Epithelial cell of proximal tubule (primary cell): Measurements from ENCODE around the gene KRT79. TPM values are rescaled to one million over a fixed set of nuclear protein-coding genes. Genes with fewer than 3 reads are reported as not detected.

Experiments
- DNase-seq: peaks from one replicate; pipeline ENCODE4 v3.0.0-alpha.2; 2011; ENCODE audit warnings: low read depth
- H3K4me3 ChIP-seq: 2 replicates; pipeline ENCODE4 v1.5.1; 2011; ENCODE audit warnings: low read depth, mild to moderate bottlenecking, low read length
- total RNA-seq: library from RNA; depleted of rRNA; stranded (reverse); fragments of >200 nt; gene quantifications from 2 replicates; pipeline ENCODE4 v1.2.3, GENCODE V29; 2015
- TF ChIP-seq, protein P1 (sequence below): conservative IDR thresholded peaks from 2 replicates; pipeline ENCODE4 v1.5.1; 2012; ENCODE audit warnings: low read depth, mild to moderate bottlenecking, low read length

Gene KRT79
- total RNA-seq, 1 donor from 2014 or later = not detected

DNA sequence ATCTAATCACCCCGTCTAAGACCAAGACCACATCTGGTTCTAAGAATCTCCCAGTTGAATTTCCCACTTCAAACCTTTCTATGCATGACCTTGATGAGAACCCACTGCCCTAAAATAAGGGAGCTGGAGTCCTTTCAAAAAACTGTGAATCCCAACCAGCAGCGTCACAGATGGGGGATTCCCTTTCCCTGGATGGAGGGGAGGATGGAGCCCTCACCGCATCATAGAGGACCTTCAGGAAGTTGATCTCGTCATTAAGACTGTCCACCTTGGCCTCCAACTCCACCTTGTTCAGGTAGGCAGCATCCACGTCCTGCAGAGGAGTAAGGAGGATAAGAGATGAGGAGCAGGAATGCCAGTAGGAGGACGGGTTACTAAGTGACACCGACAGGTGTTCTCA is 24.9 kb downstream of the KRT79 start:
- H3K4me3 ChIP-seq = no peak overlapping the region
- no peak for DNase-seq
- TF ChIP-seq, protein P1, sequence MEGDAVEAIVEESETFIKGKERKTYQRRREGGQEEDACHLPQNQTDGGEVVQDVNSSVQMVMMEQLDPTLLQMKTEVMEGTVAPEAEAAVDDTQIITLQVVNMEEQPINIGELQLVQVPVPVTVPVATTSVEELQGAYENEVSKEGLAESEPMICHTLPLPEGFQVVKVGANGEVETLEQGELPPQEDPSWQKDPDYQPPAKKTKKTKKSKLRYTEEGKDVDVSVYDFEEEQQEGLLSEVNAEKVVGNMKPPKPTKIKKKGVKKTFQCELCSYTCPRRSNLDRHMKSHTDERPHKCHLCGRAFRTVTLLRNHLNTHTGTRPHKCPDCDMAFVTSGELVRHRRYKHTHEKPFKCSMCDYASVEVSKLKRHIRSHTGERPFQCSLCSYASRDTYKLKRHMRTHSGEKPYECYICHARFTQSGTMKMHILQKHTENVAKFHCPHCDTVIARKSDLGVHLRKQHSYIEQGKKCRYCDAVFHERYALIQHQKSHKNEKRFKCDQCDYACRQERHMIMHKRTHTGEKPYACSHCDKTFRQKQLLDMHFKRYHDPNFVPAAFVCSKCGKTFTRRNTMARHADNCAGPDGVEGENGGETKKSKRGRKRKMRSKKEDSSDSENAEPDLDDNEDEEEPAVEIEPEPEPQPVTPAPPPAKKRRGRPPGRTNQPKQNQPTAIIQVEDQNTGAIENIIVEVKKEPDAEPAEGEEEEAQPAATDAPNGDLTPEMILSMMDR = no peak

DNA sequence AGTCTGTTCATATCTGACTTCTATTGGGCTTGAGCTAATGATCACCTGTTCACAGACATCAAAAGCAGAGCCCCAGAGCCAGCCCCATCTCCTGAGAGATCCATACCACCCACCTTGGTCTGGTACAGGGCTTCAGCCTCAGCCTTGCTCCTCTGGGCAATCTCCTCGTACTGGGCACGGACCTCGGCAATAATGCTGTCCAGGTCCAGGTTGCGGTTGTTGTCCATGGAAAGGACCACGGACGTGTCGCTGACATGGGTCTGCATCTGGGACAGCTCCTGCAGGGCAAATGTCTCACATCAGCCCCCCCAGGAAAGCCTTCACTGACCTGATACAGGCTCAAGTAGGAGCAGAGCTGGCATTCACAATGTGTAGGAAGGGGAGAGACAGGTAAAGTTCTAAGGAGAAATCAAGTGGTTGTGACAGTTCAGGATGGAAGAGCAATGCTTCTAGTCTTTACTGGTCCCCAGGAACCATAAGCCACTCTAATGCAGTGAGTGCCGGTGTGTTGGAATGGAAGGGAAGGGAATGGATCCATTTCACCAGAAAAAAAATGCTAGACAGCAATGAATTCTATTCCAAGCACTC is 25.4 kb downstream of the KRT79 start:
- no peak overlapping the region for H3K4me3 ChIP-seq
- TF ChIP-seq, protein P1 = no peak
- DNase-seq = no peak

- no peak for DNase-seq
- H3K4me3 ChIP-seq = no peak overlapping the region
- TF ChIP-seq, protein P1 = no peak
These were observed 26.3 kb downstream of the KRT79 start for GRCh38 chr12:52807544-52808470.

GRCh38 chr12:52806821-52807543 is 27.1 kb downstream of the KRT79 start:
- H3K4me3 ChIP-seq = no peak overlapping the region
- TF ChIP-seq, protein P1 = no peak
- no peak for DNase-seq

DNA sequence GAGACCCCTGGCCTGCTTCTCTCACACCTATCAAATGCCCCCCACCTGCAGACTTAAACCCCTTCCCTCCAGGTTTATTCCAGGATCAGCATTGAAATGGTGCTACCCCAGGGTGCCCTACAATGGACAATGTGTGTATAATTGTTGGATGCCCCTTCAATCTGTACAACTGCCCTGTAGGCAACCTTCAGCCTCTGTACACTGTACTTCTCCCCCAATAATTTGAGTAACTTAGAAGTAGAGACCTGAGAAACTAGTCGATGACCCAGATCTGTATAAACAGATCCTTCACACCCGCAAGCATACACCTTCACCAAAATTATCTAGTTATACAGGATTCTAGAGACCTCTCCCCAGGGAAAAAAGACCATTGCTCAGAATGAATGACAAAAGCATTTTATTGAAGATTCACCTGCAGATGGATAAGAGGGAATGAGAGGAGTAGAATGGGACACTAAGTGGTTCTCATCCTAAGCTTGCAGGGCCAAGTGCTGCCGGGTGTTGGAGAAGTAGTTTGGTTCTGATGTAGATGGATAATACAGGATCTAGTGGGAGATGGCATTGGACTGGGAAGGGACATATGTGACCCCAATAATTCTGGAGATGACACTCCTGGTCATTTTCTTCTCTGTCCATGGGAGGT is 27.8 kb downstream of the KRT79 start:
- TF ChIP-seq, protein P1 = no peak
- H3K4me3 ChIP-seq = no peak overlapping the region
- DNase-seq = no peak

- no peak for DNase-seq
- no peak overlapping the region for H3K4me3 ChIP-seq
- TF ChIP-seq, protein P1 = no peak
These were observed 28.4 kb downstream of the KRT79 start for GRCh38 chr12:52805739-52806138.
